ENCODE data around the gene ATF7IP.
"Not testable (repeated sequence)": the region's sequence is repeated elsewhere in the genome, so short reads cannot be mapped to it uniquely, and the experiment has no call there.

Gene ATF7IP

GRCh38 chr12:14365294-14366208 is at the start of gene ATF7IP:
Gene ATF7IP, plus strand, starts transcription at chr12:14365682. Its CDS starts 58,234 bp downstream, at chr12:14423916.
- peak; percentile 95 to 99 (median 97) for DNase-seq

- no peak for DNase-seq
Measured at GRCh38 chr12:14317362-14318146, 47.9 kb upstream of the ATF7IP start.

- not testable (repeated sequence) for DNase-seq
Measured at GRCh38 chr12:14319704-14320427, 45.6 kb upstream of the ATF7IP start.

- DNase-seq: no peak
Measured at GRCh38 chr12:14322403-14322802, 43.1 kb upstream of the ATF7IP start.

- no peak for DNase-seq
Measured at GRCh38 chr12:14325716-14326343, 39.7 kb upstream of the ATF7IP start.

GRCh38 chr12:14326699-14327098 is 38.8 kb upstream of the ATF7IP start:
- no peak for DNase-seq

- no peak for DNase-seq
Measured at GRCh38 chr12:14327711-14328110, 37.8 kb upstream of the ATF7IP start.

- no peak for DNase-seq
Measured at GRCh38 chr12:14332482-14332881, 33.0 kb upstream of the ATF7IP start.

- no peak for DNase-seq
Measured at GRCh38 chr12:14340371-14340770, 25.1 kb upstream of the ATF7IP start.

- DNase-seq: not testable (repeated sequence)
Measured at GRCh38 chr12:14351524-14351923, 14.0 kb upstream of the ATF7IP start.

- DNase-seq: not testable (repeated sequence)
Measured at GRCh38 chr12:14352066-14352465, 13.4 kb upstream of the ATF7IP start.

- DNase-seq: not testable (repeated sequence)
Measured at GRCh38 chr12:14354665-14355064, 10.8 kb upstream of the ATF7IP start.

- DNase-seq: no peak
Measured at GRCh38 chr12:14356147-14356546, 9.3 kb upstream of the ATF7IP start.

GRCh38 chr12:14357486-14357885 is 8.0 kb upstream of the ATF7IP start:
- DNase-seq: no peak

GRCh38 chr12:14362352-14362751 is 3.1 kb upstream of the ATF7IP start:
- DNase-seq: no peak

GRCh38 chr12:14364583-14365271 is 755 bp upstream of the ATF7IP start:
- DNase-seq: no peak

GRCh38 chr12:14366209-14367039 is 942 bp downstream of the ATF7IP start:
- DNase-seq: no peak

- DNase-seq: peak in 4 of 6 experiments; percentile 1 to 61 (median 52)
Measured at GRCh38 chr12:14367040-14367661, 1.7 kb downstream of the ATF7IP start.

- DNase-seq: peak in 1 of 6 experiments; percentile 2
Measured at GRCh38 chr12:14369311-14369710, 3.8 kb downstream of the ATF7IP start.

- DNase-seq: no peak
Measured at GRCh38 chr12:14373217-14373616, 7.7 kb downstream of the ATF7IP start.
